Activated CD8-positive, alpha-beta memory T cell treated with anti-CD3 and anti-CD28 coated beads, Interleukin-2, amount 10 ng/mL, durations not matched to agents 7 days and 5 days (primary cell): ENCODE results near the gene MPLKIP. TPM values are rescaled to one million over a fixed set of nuclear protein-coding genes. Genes with fewer than 3 reads are reported as not detected.
A peak's percentile ranks its signal among the peaks of the same experiment; 100 is the strongest.
"Not testable (repeated sequence)": the region's sequence is repeated elsewhere in the genome, so short reads cannot be mapped to it uniquely, and the experiment has no call there.

Experiments used
- ATAC-seq: fragments of 150-1000 bp; cut with Tn5 transposase; one replicate; pipeline ENCODE4 v1.10.0; 2021; ENCODE audit warnings: moderate library complexity
- CTCF ChIA-PET: fragments of 350-600 bp; sonication (Branson Sonifier 250); formaldehyde crosslinking; loops from one replicate; lab custom pipeline; 2021; ENCODE audit warnings: antibody characterized with exemption; lab: Charles Lee
- DNase-seq: peaks from one replicate; pipeline ENCODE4 v3.0.0-alpha.2; 2020
- H3K27ac Mint-ChIP-seq: one replicate; pipeline ENCODE4 v1.8.0; 2021; ENCODE audit warnings: mild to moderate bottlenecking, mixed read lengths
- H3K27me3 Mint-ChIP-seq: one replicate; pipeline ENCODE4 v1.8.0; 2021; ENCODE audit warnings: mixed read lengths
- H3K36me3 Mint-ChIP-seq: one replicate; pipeline ENCODE4 v1.8.0; 2021; ENCODE audit warnings: mild to moderate bottlenecking, mixed read lengths
- H3K4me1 Mint-ChIP-seq: one replicate; pipeline ENCODE4 v1.8.0; 2021; ENCODE audit warnings: mixed read lengths
- H3K4me3 Mint-ChIP-seq: one replicate; pipeline ENCODE4 v1.8.0; 2021; ENCODE audit warnings: mild to moderate bottlenecking, moderate library complexity, mixed read lengths
- H3K9me3 Mint-ChIP-seq: one replicate; pipeline ENCODE4 v1.8.0; 2022; ENCODE audit warnings: low read depth, mixed read lengths
- total RNA-seq, 2 experiments: library from RNA; stranded (reverse); gene quantifications; one replicate each; pipeline ENCODE4 v1.2.3, GENCODE V29; 2021

MPLKIP gene
- 10 to 100 TPM; 36.1 to 38.9 TPM for total RNA-seq

- Mint-ChIP-seq H3K4me3 (peak within 1 kb of the TSS; percentile 86), H3K27ac (peak within 1 kb of the TSS; percentile 91), H3K36me3 (peaks cover 10% of the 10 kb centered on the region), H3K9me3 (no peaks in the 10 kb centered on the region), H3K4me1 (peaks cover 26% of the 10 kb centered on the region), H3K27me3 (peaks cover 2% of the 10 kb centered on the region)
- CTCF ChIA-PET: interaction anchor here (0.7 to 4.6 kb wide), 14 partner anchors 10 to 556 kb away, joined by 3 to 17 read pairs (median 5); partner anchors contain the start of gene CDK13
- DNase-seq (peak; percentile 90), ATAC-seq (peak; percentile 89)
Observed at GRCh38 chr7:40134428-40135316, at the start of gene MPLKIP, which contains the start of gene SUGCT. MPLKIP (minus strand) TSS chr7:40134622; CDS start chr7:40134567, 55 bp downstream. SUGCT (plus strand) TSS chr7:40135005.

- H3K36me3 Mint-ChIP-seq: no peaks in the 10 kb centered on the region
- DNase-seq (no peak), ATAC-seq (no peak)
- H3K4me3 Mint-ChIP-seq: no peak overlapping the region
- H3K4me1 Mint-ChIP-seq: no peaks in the 10 kb centered on the region
- H3K27ac Mint-ChIP-seq: no peak overlapping the region
- H3K27me3 Mint-ChIP-seq: no peaks in the 10 kb centered on the region
- CTCF ChIA-PET: no interaction called here
- H3K9me3 Mint-ChIP-seq: no peaks in the 10 kb centered on the region
Observed at GRCh38 chr7:40182452-40182851, 48.0 kb upstream of the MPLKIP start.

GRCh38 chr7:40177071-40177470 is 42.6 kb upstream of the MPLKIP start:
- H3K36me3 Mint-ChIP-seq: no peaks in the 10 kb centered on the region
- H3K4me3 Mint-ChIP-seq: no peak overlapping the region
- H3K9me3 Mint-ChIP-seq: no peaks in the 10 kb centered on the region
- DNase-seq (no peak), ATAC-seq (no peak)
- CTCF ChIA-PET: no interaction called here
- H3K4me1 Mint-ChIP-seq: no peaks in the 10 kb centered on the region
- H3K27ac Mint-ChIP-seq: no peak overlapping the region
- H3K27me3 Mint-ChIP-seq: no peaks in the 10 kb centered on the region

- H3K27ac Mint-ChIP-seq: no peak overlapping the region
- no peak overlapping the region for H3K4me3 Mint-ChIP-seq
- H3K4me1 Mint-ChIP-seq: no peaks in the 10 kb centered on the region
- H3K36me3 Mint-ChIP-seq: no peaks in the 10 kb centered on the region
- no peak for DNase-seq
- ATAC-seq: no peak
- H3K27me3 Mint-ChIP-seq: no peaks in the 10 kb centered on the region
- H3K9me3 Mint-ChIP-seq: no peaks in the 10 kb centered on the region
- CTCF ChIA-PET: no interaction called here
Observed at GRCh38 chr7:40175725-40176510, 41.5 kb upstream of the MPLKIP start.

GRCh38 chr7:40175256-40175655 is 40.8 kb upstream of the MPLKIP start:
- H3K36me3 Mint-ChIP-seq, ATAC-seq, H3K27ac Mint-ChIP-seq, H3K27me3 Mint-ChIP-seq, CTCF ChIA-PET, DNase-seq, H3K4me1 Mint-ChIP-seq, H3K9me3 Mint-ChIP-seq, H3K4me3 Mint-ChIP-seq: not testable (repeated sequence)

GRCh38 chr7:40173121-40173520 is 38.7 kb upstream of the MPLKIP start:
- ATAC-seq, DNase-seq, CTCF ChIA-PET, H3K4me3 Mint-ChIP-seq, H3K9me3 Mint-ChIP-seq, H3K36me3 Mint-ChIP-seq, H3K27ac Mint-ChIP-seq, H3K4me1 Mint-ChIP-seq, H3K27me3 Mint-ChIP-seq: not testable (repeated sequence)

GRCh38 chr7:40168266-40168665 is 33.8 kb upstream of the MPLKIP start:
- H3K36me3 Mint-ChIP-seq, DNase-seq, H3K4me1 Mint-ChIP-seq, H3K4me3 Mint-ChIP-seq, H3K27me3 Mint-ChIP-seq, H3K9me3 Mint-ChIP-seq, ATAC-seq, CTCF ChIA-PET, H3K27ac Mint-ChIP-seq: not testable (repeated sequence)

- DNase-seq (no peak), ATAC-seq (no peak)
- Mint-ChIP-seq H3K27me3 (no peaks in the 10 kb centered on the region), H3K9me3 (no peaks in the 10 kb centered on the region), H3K36me3 (no peaks in the 10 kb centered on the region), H3K27ac (no peak overlapping the region), H3K4me3 (no peak overlapping the region), H3K4me1 (no peaks in the 10 kb centered on the region)
- CTCF ChIA-PET: no interaction called here
Observed at GRCh38 chr7:40167291-40167690, 32.9 kb upstream of the MPLKIP start.

- no peak for DNase-seq
- ATAC-seq: no peak
- CTCF ChIA-PET: no interaction called here
- Mint-ChIP-seq H3K9me3 (no peaks in the 10 kb centered on the region), H3K36me3 (no peaks in the 10 kb centered on the region), H3K27ac (no peak overlapping the region), H3K27me3 (no peaks in the 10 kb centered on the region), H3K4me3 (no peak overlapping the region), H3K4me1 (no peaks in the 10 kb centered on the region)
Observed at GRCh38 chr7:40165216-40165615, 30.8 kb upstream of the MPLKIP start.

GRCh38 chr7:40162516-40162915 is 28.1 kb upstream of the MPLKIP start:
- no peak overlapping the region for H3K4me3 Mint-ChIP-seq
- H3K4me1 Mint-ChIP-seq: no peaks in the 10 kb centered on the region
- H3K27ac Mint-ChIP-seq: no peak overlapping the region
- ATAC-seq (no peak), DNase-seq (no peak)
- no peaks in the 10 kb centered on the region for H3K36me3 Mint-ChIP-seq
- CTCF ChIA-PET: no interaction called here
- no peaks in the 10 kb centered on the region for H3K9me3 Mint-ChIP-seq
- H3K27me3 Mint-ChIP-seq: no peaks in the 10 kb centered on the region

GRCh38 chr7:40156988-40157387 is 22.6 kb upstream of the MPLKIP start:
- Mint-ChIP-seq H3K27me3 (peaks cover 2% of the 10 kb centered on the region), H3K4me3 (no peak overlapping the region), H3K4me1 (no peaks in the 10 kb centered on the region), H3K36me3 (no peaks in the 10 kb centered on the region), H3K27ac (no peak overlapping the region), H3K9me3 (no peaks in the 10 kb centered on the region)
- ATAC-seq (no peak), DNase-seq (no peak)
- CTCF ChIA-PET: no interaction called here

- H3K4me1 Mint-ChIP-seq: no peaks in the 10 kb centered on the region
- no peaks in the 10 kb centered on the region for H3K9me3 Mint-ChIP-seq
- H3K27me3 Mint-ChIP-seq: peaks cover 2% of the 10 kb centered on the region
- H3K27ac Mint-ChIP-seq: no peak overlapping the region
- CTCF ChIA-PET: no interaction called here
- no peak overlapping the region for H3K4me3 Mint-ChIP-seq
- ATAC-seq: no peak
- no peak for DNase-seq
- no peaks in the 10 kb centered on the region for H3K36me3 Mint-ChIP-seq
Observed at GRCh38 chr7:40151504-40151903, 17.1 kb upstream of the MPLKIP start.

GRCh38 chr7:40148671-40149070 is 14.2 kb upstream of the MPLKIP start:
- no peak for ATAC-seq
- no peaks in the 10 kb centered on the region for H3K9me3 Mint-ChIP-seq
- no peak overlapping the region for H3K4me3 Mint-ChIP-seq
- no peaks in the 10 kb centered on the region for H3K4me1 Mint-ChIP-seq
- DNase-seq: no peak
- CTCF ChIA-PET: interaction anchor here (0.5 kb wide), 1 partner anchor 107 kb away, joined by 3 read pairs; no protein-coding TSS in a partner anchor
- H3K27ac Mint-ChIP-seq: no peak overlapping the region
- H3K36me3 Mint-ChIP-seq: no peaks in the 10 kb centered on the region
- H3K27me3 Mint-ChIP-seq: peaks cover 8% of the 10 kb centered on the region

GRCh38 chr7:40148247-40148580 is 13.8 kb upstream of the MPLKIP start:
- H3K4me1 Mint-ChIP-seq, H3K36me3 Mint-ChIP-seq, DNase-seq, CTCF ChIA-PET, ATAC-seq, H3K27ac Mint-ChIP-seq, H3K9me3 Mint-ChIP-seq, H3K4me3 Mint-ChIP-seq, H3K27me3 Mint-ChIP-seq: not testable (repeated sequence)
